ENCODE data around the gene FKBP3. TPM values are rescaled to one million over a fixed set of nuclear protein-coding genes. Genes with fewer than 3 reads are reported as not detected.

FKBP3 gene
- total and polyA plus RNA-seq, 2 of the 8 experiments (the other 6 are each of a cell fraction or from before 2014, with no cell fraction given) = 36.0 to 149 TPM

DNA sequence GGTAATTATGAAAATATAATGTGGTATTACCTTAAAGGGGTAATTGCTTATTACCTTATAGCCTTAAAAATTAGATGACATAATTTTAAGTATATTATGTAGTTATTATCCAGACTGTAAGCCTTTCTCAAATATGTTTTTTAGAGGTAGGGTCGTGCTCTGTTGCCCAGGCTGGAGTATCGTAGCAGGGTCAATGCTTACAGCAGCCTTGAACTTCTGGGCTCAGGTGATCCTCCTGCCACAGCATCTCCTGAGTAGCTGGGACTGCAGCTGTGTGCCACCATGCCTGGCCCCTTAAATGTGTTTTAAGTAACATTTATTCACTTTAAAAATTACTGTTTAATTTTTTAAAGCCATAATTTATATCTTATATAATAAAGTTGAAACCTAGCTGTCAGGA is 40.0 kb downstream of the FKBP3 start (continued):
- TF ChIP-seq GTF2F1 (IDR thresholded peaks at IDR 0.05; ENCODE audit: borderline replicate concordance, low read depth, low read length) (no peak), BRCA1 (IDR thresholded peaks at IDR 0.05; ENCODE audit: low read depth, low read length) (no peak), JUND (IDR thresholded peaks at IDR 0.05; ENCODE audit: low read length) (no peak)
- TF ChIP-seq, protein P1, sequence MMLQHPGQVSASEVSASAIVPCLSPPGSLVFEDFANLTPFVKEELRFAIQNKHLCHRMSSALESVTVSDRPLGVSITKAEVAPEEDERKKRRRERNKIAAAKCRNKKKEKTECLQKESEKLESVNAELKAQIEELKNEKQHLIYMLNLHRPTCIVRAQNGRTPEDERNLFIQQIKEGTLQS (IDR thresholded peaks at IDR 0.05; ENCODE audit: insufficient read depth, low read depth, low read length) = no peak

All from H1 (cell line).